ENCODE measurements around the gene SERPINA3. TPM values are rescaled to one million over a fixed set of nuclear protein-coding genes. Genes with fewer than 3 reads are reported as not detected.

SERPINA3 gene
- total RNA-seq, 1 experiment from 2014 or later: 0.17 TPM

- no peak for DNase-seq (ENCODE audit: low spot score)
- Histone ChIP-seq H3K9me3 (ENCODE audit: low read depth, low read length, poor library complexity, severe bottlenecking) (no peaks in the 10 kb centered on the region), H3K36me3 (ENCODE audit: insufficient read depth, low read length, poor library complexity, severe bottlenecking) (no peaks in the 10 kb centered on the region), H3K4me1 (ENCODE audit: insufficient read depth, low read length, poor library complexity, severe bottlenecking) (no peaks in the 10 kb centered on the region), H3K4me3 (ENCODE audit: low read depth, low read length, poor library complexity, severe bottlenecking) (no peak overlapping the region), H3K27me3 (replicated peaks; ENCODE audit: insufficient read depth, low read depth, low read length, poor library complexity) (no peaks in the 10 kb centered on the region), H3K27ac (ENCODE audit: low read depth, low read length, poor library complexity, severe bottlenecking) (no peak overlapping the region)
- CTCF ChIA-PET: interaction anchor here (0.5 kb wide), 1 partner anchor 17 kb away, joined by 3 read pairs; no protein-coding TSS in a partner anchor
- intact Hi-C loops (cut with micrococcal nuclease; ENCODE audit: unreplicated experiment): no loop called here
- POLR2A ChIA-PET (ENCODE audit: low non-redundant PET): no interaction called here
- BruUV-seq (replicated peaks): no TSS peak
- TF ChIP-seq CTCF (conservative IDR thresholded peaks at IDR 0.05; ENCODE audit: low read depth, low read length) (no peak), EZH2 (IDR thresholded peaks at IDR 0.05; ENCODE audit: borderline replicate concordance, low read depth, low read length, poor library complexity, severe bottlenecking) (no peak)
Observed at GRCh38 chr14:94638339-94638738, 26.1 kb downstream of the SERPINA3 start.

- Histone ChIP-seq H3K36me3 (ENCODE audit: insufficient read depth, low read length, poor library complexity, severe bottlenecking) (no peaks in the 10 kb centered on the region), H3K27ac (ENCODE audit: low read depth, low read length, poor library complexity, severe bottlenecking) (no peak overlapping the region), H3K9me3 (ENCODE audit: low read depth, low read length, poor library complexity, severe bottlenecking) (no peaks in the 10 kb centered on the region), H3K27me3 (replicated peaks; ENCODE audit: insufficient read depth, low read depth, low read length, poor library complexity) (no peaks in the 10 kb centered on the region), H3K4me1 (ENCODE audit: insufficient read depth, low read length, poor library complexity, severe bottlenecking) (no peaks in the 10 kb centered on the region), H3K4me3 (ENCODE audit: low read depth, low read length, poor library complexity, severe bottlenecking) (no peak overlapping the region)
- no TSS peak for BruUV-seq (replicated peaks)
- ChIA-PET POLR2A (ENCODE audit: low non-redundant PET) (no interaction called here), CTCF (interaction anchor here (0.5 kb wide), 1 partner anchor 16 kb away, joined by 3 read pairs; no protein-coding TSS in a partner anchor)
- intact Hi-C loops (cut with micrococcal nuclease; ENCODE audit: unreplicated experiment): no loop called here
- no peak for DNase-seq (ENCODE audit: low spot score)
- no peak for TF ChIP-seq EZH2 (IDR thresholded peaks at IDR 0.05; ENCODE audit: borderline replicate concordance, low read depth, low read length, poor library complexity, severe bottlenecking)
- no peak for TF ChIP-seq CTCF (conservative IDR thresholded peaks at IDR 0.05; ENCODE audit: low read depth, low read length)
Observed at GRCh38 chr14:94638961-94639817, 27.0 kb downstream of the SERPINA3 start.

- POLR2A ChIA-PET (ENCODE audit: low non-redundant PET): no interaction called here
- BruUV-seq (replicated peaks): no TSS peak
Observed at GRCh38 chr14:94640721-94641631, 28.8 kb downstream of the SERPINA3 start.

More at GRCh38 chr14:94640721-94641631, 28.8 kb downstream of the SERPINA3 start:
- CTCF ChIA-PET: no interaction called here
- H3K36me3 ChIP-seq (ENCODE audit: insufficient read depth, low read length, poor library complexity, severe bottlenecking): no peaks in the 10 kb centered on the region
- no peak overlapping the region for H3K27ac ChIP-seq (ENCODE audit: low read depth, low read length, poor library complexity, severe bottlenecking)
- H3K4me1 ChIP-seq (ENCODE audit: insufficient read depth, low read length, poor library complexity, severe bottlenecking): no peaks in the 10 kb centered on the region
- no peaks in the 10 kb centered on the region for H3K27me3 ChIP-seq (replicated peaks; ENCODE audit: insufficient read depth, low read depth, low read length, poor library complexity)
- no peak overlapping the region for H3K4me3 ChIP-seq (ENCODE audit: low read depth, low read length, poor library complexity, severe bottlenecking)
- no peaks in the 10 kb centered on the region for H3K9me3 ChIP-seq (ENCODE audit: low read depth, low read length, poor library complexity, severe bottlenecking)
- TF ChIP-seq CTCF (conservative IDR thresholded peaks at IDR 0.05; ENCODE audit: low read depth, low read length): no peak
- no peak for DNase-seq (ENCODE audit: low spot score)
- intact Hi-C loops (cut with micrococcal nuclease; ENCODE audit: unreplicated experiment): no loop called here
